Fibroblast of peridontal ligament (primary cell): ENCODE data around the gene ACSL4.
"Not testable (repeated sequence)": the region's sequence is repeated elsewhere in the genome, so short reads cannot be mapped to it uniquely, and the experiment has no call there.

Experiments
- DNase-seq: peaks from one replicate; pipeline ENCODE4 v3.0.0-alpha.2; 2010; ENCODE audit errors: extremely low read depth

Gene ACSL4

GRCh38 chrX:109732807-109733612, at the start of gene ACSL4:
Gene ACSL4 (minus strand): TSS chrX:109733257. CDS start chrX:109683363, 49,894 bp downstream.
- peak; percentile 68 for DNase-seq

- DNase-seq: no peak
Measured at GRCh38 chrX:109777749-109778148, 44.7 kb upstream of the ACSL4 start.

GRCh38 chrX:109776986-109777385, 43.9 kb upstream of the ACSL4 start:
- no peak for DNase-seq

- no peak for DNase-seq
Measured at GRCh38 chrX:109776432-109776831, 43.4 kb upstream of the ACSL4 start.

- no peak for DNase-seq
Measured at GRCh38 chrX:109775386-109775785, 42.3 kb upstream of the ACSL4 start.

- DNase-seq: peak; percentile 61
Measured at GRCh38 chrX:109774706-109775105, 41.6 kb upstream of the ACSL4 start.

GRCh38 chrX:109774136-109774535, 41.1 kb upstream of the ACSL4 start:
- peak; percentile 39 for DNase-seq

GRCh38 chrX:109773374-109773773, 40.3 kb upstream of the ACSL4 start:
- no peak for DNase-seq

GRCh38 chrX:109770780-109771179, 37.7 kb upstream of the ACSL4 start:
- no peak for DNase-seq

GRCh38 chrX:109760922-109761250, 27.8 kb upstream of the ACSL4 start:
- no peak for DNase-seq

- no peak for DNase-seq
Measured at GRCh38 chrX:109760209-109760921, 27.3 kb upstream of the ACSL4 start.

- no peak for DNase-seq
Measured at GRCh38 chrX:109753256-109753655, 20.2 kb upstream of the ACSL4 start.

GRCh38 chrX:109751698-109752097, 18.6 kb upstream of the ACSL4 start:
- no peak for DNase-seq

- no peak for DNase-seq
Measured at GRCh38 chrX:109749207-109749606, 16.1 kb upstream of the ACSL4 start.

GRCh38 chrX:109747681-109748080, 14.6 kb upstream of the ACSL4 start:
- DNase-seq: no peak

GRCh38 chrX:109742722-109743121, 9.7 kb upstream of the ACSL4 start:
- DNase-seq: peak; percentile 31

- not testable (repeated sequence) for DNase-seq
Measured at GRCh38 chrX:109740896-109741295, 7.8 kb upstream of the ACSL4 start.

GRCh38 chrX:109740433-109740809, 7.4 kb upstream of the ACSL4 start:
- DNase-seq: no peak

- DNase-seq: no peak
Measured at GRCh38 chrX:109739625-109740432, 6.8 kb upstream of the ACSL4 start.

GRCh38 chrX:109735202-109735744, 2.2 kb upstream of the ACSL4 start:
- DNase-seq: no peak

GRCh38 chrX:109733613-109734083, 591 bp upstream of the ACSL4 start:
- peak; percentile 31 for DNase-seq
